Breast epithelium (tissue), 4 donors: ENCODE results near the gene MYADML2. TPM values are rescaled to one million over a fixed set of nuclear protein-coding genes. Genes with fewer than 3 reads are reported as not detected.
"Not testable (repeated sequence)": the region's sequence is repeated elsewhere in the genome, so short reads cannot be mapped to it uniquely, and the experiment has no call there.

Experiments
- DNase-seq, 2 donors: peaks; one replicate each; pipeline ENCODE4 v3.0.0-alpha.2; 2019; ENCODE audit warnings: low spot score in 2 of 2
- H3K27ac ChIP-seq, 2 donors: fragments of 200-600 bp; sonication (generic) in 1 of 2; one replicate each; pipeline ENCODE4 v1.5.1; 2016 to 2019; ENCODE audit warnings: mild to moderate bottlenecking in 1 of 2
- H3K27me3 ChIP-seq, 2 donors: fragments of 200-600 bp; sonication (generic) in 1 of 2; one replicate each; pipeline versions ENCODE4 v1.5.1 to v1.6.0; 2017 to 2019; ENCODE audit warnings: control low read depth in 1 of 2, mild to moderate bottlenecking in 1 of 2
- H3K36me3 ChIP-seq: fragments of 200-600 bp; one replicate; pipeline ENCODE4 v1.5.1; 2019
- H3K4me1 ChIP-seq, 2 donors: fragments of 200-600 bp; sonication (generic); one replicate each; pipeline ENCODE4 v1.5.1; 2016 to 2019; ENCODE audit warnings: control low read depth in 1 of 2
- H3K4me3 ChIP-seq, 3 donors: fragments of 200-600 bp; sonication (generic); 1 replicate in 2 of 3; 2 replicates in 1 of 3; pipeline ENCODE4 v1.5.1; 2016 to 2019; ENCODE audit warnings: mild to moderate bottlenecking in 3 of 3, moderate library complexity in 2 of 3
- H3K9me3 ChIP-seq, 2 donors: fragments of 200-600 bp; sonication (generic) in 1 of 2; one replicate each; pipeline ENCODE4 v1.5.1; 2016 to 2019; ENCODE audit warnings: control low read depth in 1 of 2
- POLR2A ChIP-seq: fragments of 450-650 bp; IDR thresholded peaks from one replicate; pipeline ENCODE4 v1.6.1; 2016; ENCODE audit warnings: antibody characterized with exemption, mild to moderate bottlenecking, moderate library complexity
- POLR2AphosphoS5 ChIP-seq, 3 donors: sonication (generic); formaldehyde crosslinking; IDR thresholded peaks; one replicate each; pipeline ENCODE4 v1.6.1; 2017; ENCODE audit warnings: antibody characterized with exemption in 3 of 3
- intact Hi-C: fragments of 100-400 bp; cut with DNase I; formaldehyde crosslinking; loops from one replicate; pipeline ENCODE4 v1.15.1; 2023; ENCODE audit warnings: low total_unique reads
- total RNA-seq, 3 donors: library from RNA; depleted of rRNA; stranded (reverse); fragments of >200 nt; gene quantifications; one replicate each; pipeline ENCODE4 v1.1.0, GENCODE V29; 2016
- TF ChIP-seq, protein P1 (sequence below), 3 donors: fragments of 450-650 bp; IDR thresholded peaks; one replicate each; pipeline ENCODE4 v1.5.1; 2016 to 2017; ENCODE audit warnings: antibody characterized with exemption in 3 of 3, mild to moderate bottlenecking in 3 of 3, moderate library complexity in 3 of 3

MYADML2 gene
- total RNA-seq, 3 donors from 2014 or later, result not detected

- intact Hi-C loops, result no loop called here
- Histone ChIP-seq H3K27ac (no peak overlapping the region), H3K4me3 (no peak overlapping the region), H3K9me3 (no peaks in the 10 kb centered on the region), H3K36me3 (no peaks in the 10 kb centered on the region), H3K27me3 (no peaks in the 10 kb centered on the region), H3K4me1 (peaks cover 9 to 12% of the 10 kb centered on the region in 2 donors)
- no peak for DNase-seq
- no peak for TF ChIP-seq POLR2AphosphoS5 (IDR thresholded peaks at IDR 0.05)
Measured at GRCh38 chr17:81918832-81919545, 28.0 kb downstream of the MYADML2 start.

DNA sequence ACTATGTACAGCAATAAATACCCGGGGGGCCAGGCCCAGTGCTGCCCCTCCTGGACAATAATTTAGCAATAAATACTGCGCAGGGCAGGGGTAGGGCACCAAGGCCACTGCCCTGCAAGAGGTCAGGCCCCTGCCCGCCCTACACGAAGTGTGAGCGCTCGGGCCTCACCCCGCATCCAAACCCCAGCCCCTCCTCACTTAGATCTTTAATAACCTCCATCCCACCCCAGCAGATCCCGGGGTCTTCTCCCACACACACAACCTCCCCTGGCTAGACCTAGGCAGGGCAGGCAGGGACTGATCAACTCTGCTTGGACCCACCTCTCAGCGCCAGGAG is 28.7 kb downstream of the MYADML2 start:
- Histone ChIP-seq H3K27ac (peak overlapping the region; percentile 29 to 61), H3K4me3 (peak overlapping the region; percentile 85 to 93 (median 88))
- H3K9me3 ChIP-seq, intact Hi-C loops, DNase-seq, H3K36me3 ChIP-seq, H3K27me3 ChIP-seq, H3K4me1 ChIP-seq: not testable (repeated sequence)

- Histone ChIP-seq H3K27ac (peak within 1 kb of the TSS; percentile 29 to 61), H3K36me3 (no peaks in the 10 kb centered on the region), H3K4me3 (peak within 1 kb of the TSS; percentile 85 to 93 (median 88)), H3K4me1 (peaks cover 6 to 9% of the 10 kb centered on the region in 2 donors), H3K27me3 (no peaks in the 10 kb centered on the region), H3K9me3 (no peaks in the 10 kb centered on the region)
- DNase-seq, result peak in 1 of 2 donors; percentile 48
- intact Hi-C loops, result no loop called here
- TF ChIP-seq POLR2A (no peak), POLR2AphosphoS5 (IDR thresholded peaks at IDR 0.05) (peak in 2 of 3 donors; percentile 23 to 32)
- TF ChIP-seq, protein P1, sequence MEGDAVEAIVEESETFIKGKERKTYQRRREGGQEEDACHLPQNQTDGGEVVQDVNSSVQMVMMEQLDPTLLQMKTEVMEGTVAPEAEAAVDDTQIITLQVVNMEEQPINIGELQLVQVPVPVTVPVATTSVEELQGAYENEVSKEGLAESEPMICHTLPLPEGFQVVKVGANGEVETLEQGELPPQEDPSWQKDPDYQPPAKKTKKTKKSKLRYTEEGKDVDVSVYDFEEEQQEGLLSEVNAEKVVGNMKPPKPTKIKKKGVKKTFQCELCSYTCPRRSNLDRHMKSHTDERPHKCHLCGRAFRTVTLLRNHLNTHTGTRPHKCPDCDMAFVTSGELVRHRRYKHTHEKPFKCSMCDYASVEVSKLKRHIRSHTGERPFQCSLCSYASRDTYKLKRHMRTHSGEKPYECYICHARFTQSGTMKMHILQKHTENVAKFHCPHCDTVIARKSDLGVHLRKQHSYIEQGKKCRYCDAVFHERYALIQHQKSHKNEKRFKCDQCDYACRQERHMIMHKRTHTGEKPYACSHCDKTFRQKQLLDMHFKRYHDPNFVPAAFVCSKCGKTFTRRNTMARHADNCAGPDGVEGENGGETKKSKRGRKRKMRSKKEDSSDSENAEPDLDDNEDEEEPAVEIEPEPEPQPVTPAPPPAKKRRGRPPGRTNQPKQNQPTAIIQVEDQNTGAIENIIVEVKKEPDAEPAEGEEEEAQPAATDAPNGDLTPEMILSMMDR (IDR thresholded peaks at IDR 0.05), result no peak
Measured at GRCh38 chr17:81917565-81918332, 29.3 kb downstream of the MYADML2 start, which contains the start of gene SIRT7. Gene SIRT7 (minus strand): TSS chr17:81918176. CDS start chr17:81918131, 45 bp downstream.

DNA sequence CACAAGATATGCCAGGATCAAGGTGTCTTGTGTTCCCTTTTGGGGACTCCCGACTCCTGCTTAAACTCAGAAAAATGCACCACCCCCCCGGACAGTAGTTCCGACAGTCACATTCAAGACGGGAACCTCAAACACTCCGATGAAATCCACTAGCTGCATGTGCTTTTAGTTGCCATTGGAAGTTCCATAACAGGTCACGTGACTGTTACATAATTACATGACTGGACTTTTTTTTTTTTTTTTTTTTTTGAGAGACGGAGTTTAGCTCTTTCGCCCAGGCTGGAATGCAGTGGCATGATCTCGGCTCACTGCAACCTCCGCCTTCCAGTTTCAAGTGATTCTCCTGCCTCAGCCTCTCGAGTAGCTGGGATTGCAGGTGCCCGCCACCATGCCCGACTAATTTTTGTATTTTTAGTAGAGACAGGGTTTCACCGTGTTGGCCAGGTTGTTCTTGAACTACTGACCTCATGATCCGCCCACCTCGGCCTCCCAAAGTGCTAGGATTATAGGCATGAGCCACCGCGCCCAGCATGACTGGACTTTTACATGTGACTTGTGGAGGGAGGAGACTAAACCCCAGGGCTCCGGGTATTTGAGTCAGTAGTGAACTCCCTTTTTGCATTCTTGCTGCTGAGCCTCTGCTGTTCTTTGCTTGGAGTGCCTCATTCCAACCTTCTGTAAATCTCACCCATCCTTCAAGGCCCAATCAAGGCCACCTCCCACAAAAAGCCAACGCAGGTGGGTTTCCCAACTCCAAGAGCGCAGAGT is 30.6 kb downstream of the MYADML2 start:
- no peaks in the 10 kb centered on the region for H3K9me3 ChIP-seq
- TF ChIP-seq POLR2A (no peak), POLR2AphosphoS5 (IDR thresholded peaks at IDR 0.05) (no peak)
- TF ChIP-seq, protein P1 (IDR thresholded peaks at IDR 0.05), result no peak
- H3K36me3 ChIP-seq, result no peaks in the 10 kb centered on the region
- H3K27me3 ChIP-seq, result no peaks in the 10 kb centered on the region
- peaks cover 6 to 9% of the 10 kb centered on the region in 2 donors for H3K4me1 ChIP-seq
- no peak for DNase-seq
- intact Hi-C loops, result no loop called here
- H3K4me3 ChIP-seq, result peak overlapping the region in 2 of 3 donors; percentile 88 to 93
- no peak overlapping the region for H3K27ac ChIP-seq

- peaks cover 6 to 13% of the 10 kb centered on the region in 2 donors for H3K4me1 ChIP-seq
- no peak overlapping the region for H3K27ac ChIP-seq
- intact Hi-C loops, result no loop called here
- H3K27me3 ChIP-seq, result no peaks in the 10 kb centered on the region
- no peak for DNase-seq
- no peak overlapping the region for H3K4me3 ChIP-seq
- TF ChIP-seq POLR2A (no peak), POLR2AphosphoS5 (IDR thresholded peaks at IDR 0.05) (no peak)
- TF ChIP-seq, protein P1 (IDR thresholded peaks at IDR 0.05), result no peak
- no peaks in the 10 kb centered on the region for H3K36me3 ChIP-seq
- no peaks in the 10 kb centered on the region for H3K9me3 ChIP-seq
Measured at GRCh38 chr17:81915331-81915730, 31.7 kb downstream of the MYADML2 start.
